PFSK-1 (cell line): ENCODE measurements around the gene PIK3C2B.

ENCODE experiments used
- FOXP2 ChIP-seq: optimal IDR thresholded peaks from 2 replicates; pipeline ENCODE3; 2011; ENCODE audit warnings: borderline replicate concordance, control low read depth, inconsistent platforms; ENCODE audit not compliant: insufficient read depth; ENCODE audit errors: extremely low read length, extremely low read depth
- POLR2AphosphoS5 ChIP-seq: IDR thresholded peaks from 2 replicates; pipeline ENCODE4 v1.6.1; 2012; ENCODE audit warnings: low read depth, mild to moderate bottlenecking, control low read depth, low read length, moderate library complexity

DNA sequence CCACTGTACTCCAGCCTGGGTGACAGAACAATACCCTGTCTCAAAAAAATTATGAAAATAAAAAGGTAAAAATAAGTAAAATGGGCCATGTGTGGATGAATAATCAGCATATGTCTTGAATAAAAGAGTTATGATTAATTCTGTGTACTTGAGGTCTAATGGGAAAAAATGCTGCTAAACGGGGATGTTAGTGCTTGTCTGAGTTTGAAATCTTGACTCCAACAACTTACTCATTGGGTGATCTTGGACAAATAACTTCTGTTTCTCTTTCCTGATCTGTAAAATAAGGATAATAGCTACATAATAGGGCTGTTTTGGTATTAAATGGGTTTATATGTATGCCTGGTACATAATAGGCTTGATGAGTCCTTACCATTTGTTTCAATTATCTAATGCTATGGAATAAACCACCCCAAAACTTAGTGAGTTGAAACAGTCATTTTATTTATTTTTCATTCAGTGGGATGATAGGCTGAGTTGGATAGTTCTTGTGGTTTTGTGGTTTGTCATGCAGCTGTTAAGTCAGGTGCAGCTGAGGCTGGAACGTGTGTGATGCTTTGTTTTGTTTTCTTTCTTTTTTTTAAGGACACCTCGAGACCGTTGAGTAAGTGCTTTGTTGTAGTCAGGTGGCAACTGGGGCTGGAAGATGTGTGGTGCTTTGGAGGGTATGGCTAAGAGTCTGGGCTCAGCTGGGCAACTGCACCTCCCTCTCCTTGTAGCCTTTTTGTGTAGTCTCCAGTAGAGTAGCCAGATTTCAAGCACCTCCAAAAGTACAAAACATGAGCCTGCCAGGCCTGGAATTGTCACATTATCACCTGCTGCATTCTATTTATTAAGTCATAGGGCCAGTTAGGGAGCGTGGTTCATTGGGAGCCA, 26.5 kb upstream of the PIK3C2B start:
- no peak for TF ChIP-seq POLR2AphosphoS5
- no peak for TF ChIP-seq FOXP2
